Neural cell (in vitro differentiated cells): ENCODE measurements around the gene OBSCN. TPM values are rescaled to one million over a fixed set of nuclear protein-coding genes. Genes with fewer than 3 reads are reported as not detected.

Source experiments
- H2AFZ ChIP-seq: fragments of 200-600, 300-800 bp; sonication (generic), shearing (Covaris generic); 2 replicates; pipeline ENCODE4 v1.6.0; 2014; ENCODE audit warnings: low read depth, mild to moderate bottlenecking, antibody characterized with exemption, low read length, moderate library complexity
- H3F3A ChIP-seq: fragments of 200-600 bp; shearing (Covaris generic); 2 replicates; pipeline ENCODE4 v1.6.1; 2016; ENCODE audit warnings: mild to moderate bottlenecking, moderate library complexity, mixed read lengths, antibody characterized with exemption, low read length; ENCODE audit not compliant: insufficient read depth, poor library complexity, severe bottlenecking
- H3K27ac ChIP-seq: fragments of 200-600, 300-800 bp; sonication (generic), shearing (Covaris generic); 2 replicates; pipeline ENCODE4 v1.5.1; 2014; ENCODE audit warnings: mild to moderate bottlenecking, low read length, moderate library complexity
- H3K27me3 ChIP-seq: fragments of 300-800, 200-600 bp; sonication (generic), shearing (Covaris generic); 2 replicates; pipeline ENCODE4 v1.6.0; 2014; ENCODE audit warnings: mild to moderate bottlenecking, low read depth, low read length, moderate library complexity; ENCODE audit not compliant: insufficient read depth
- H3K36me3 ChIP-seq: fragments of 300-800, 200-600 bp; sonication (generic), shearing (Covaris generic); 2 replicates; pipeline ENCODE4 v1.5.1; 2014; ENCODE audit warnings: mild to moderate bottlenecking, antibody characterized with exemption, low read length, moderate library complexity; ENCODE audit not compliant: insufficient read depth
- H3K4me2 ChIP-seq: fragments of 300-800, 200-600 bp; sonication (generic), shearing (Covaris generic); 2 replicates; pipeline ENCODE4 v1.6.0; 2014; ENCODE audit warnings: mild to moderate bottlenecking, low read length
- H3K4me3 ChIP-seq: fragments of 300-800, 200-600 bp; sonication (generic), shearing (Covaris generic); 2 replicates; pipeline ENCODE4 v1.5.1; 2014; ENCODE audit warnings: mild to moderate bottlenecking, low read length, moderate library complexity
- H3K79me2 ChIP-seq: fragments of 200-600 bp; shearing (Covaris generic); replicated peaks from 2 replicates; pipeline ENCODE4 v1.6.0; 2014; ENCODE audit warnings: mild to moderate bottlenecking, low read length, moderate library complexity; ENCODE audit not compliant: insufficient read depth
- H3K9ac ChIP-seq: fragments of 300-800, 200-600 bp; sonication (generic), shearing (Covaris generic); 2 replicates; pipeline ENCODE4 v1.6.1; 2016; ENCODE audit warnings: mild to moderate bottlenecking, low read length, mixed read lengths
- H3K9me2 ChIP-seq: fragments of 200-600 bp; shearing (Covaris generic); 2 replicates; pipeline ENCODE4 v1.6.1; 2016; ENCODE audit warnings: mild to moderate bottlenecking, low read length, mixed read lengths; ENCODE audit not compliant: insufficient read depth
- H3K9me3 ChIP-seq: fragments of 200-600, 300-800 bp; sonication (generic), shearing (Covaris generic); 2 replicates; pipeline ENCODE4 v1.6.1; 2016; ENCODE audit warnings: mild to moderate bottlenecking, mixed run types, low read length, moderate library complexity, mixed read lengths
- H4K20me1 ChIP-seq: fragments of 200-600 bp; shearing (Covaris generic); 2 replicates; pipeline ENCODE4 v1.6.1; 2016; ENCODE audit warnings: mild to moderate bottlenecking, mixed run types; ENCODE audit not compliant: insufficient read depth
- EP300 ChIP-seq: fragments of 450-650 bp; conservative IDR thresholded peaks from 2 replicates; pipeline ENCODE4 v1.6.1; 2014; ENCODE audit warnings: antibody characterized with exemption, mild to moderate bottlenecking, moderate library complexity; ENCODE audit not compliant: poor library complexity, severe bottlenecking
- EZH2 ChIP-seq: fragments of 200-600, 300-800 bp; shearing (Covaris generic), sonication (generic); IDR thresholded peaks from 2 replicates; pipeline ENCODE4 v1.6.1; 2014; ENCODE audit warnings: antibody characterized with exemption, low read length, borderline replicate concordance, mild to moderate bottlenecking; ENCODE audit not compliant: insufficient read depth, poor library complexity, severe bottlenecking
- MXI1 ChIP-seq: fragments of 450-650 bp; conservative IDR thresholded peaks from 2 replicates; pipeline ENCODE4 v1.6.1; 2014; ENCODE audit warnings: antibody characterized with exemption, mild to moderate bottlenecking; ENCODE audit not compliant: poor library complexity, severe bottlenecking
- POLR2AphosphoS5 ChIP-seq: IDR thresholded peaks from 2 replicates; pipeline ENCODE4 v1.6.1; 2012
- RAD21 ChIP-seq: fragments of 450-650 bp; conservative IDR thresholded peaks from 2 replicates; pipeline ENCODE4 v1.6.1; 2014; ENCODE audit warnings: antibody characterized with exemption, mild to moderate bottlenecking, moderate library complexity
- REST ChIP-seq: IDR thresholded peaks from 2 replicates; pipeline ENCODE4 v1.6.1; 2012; ENCODE audit warnings: borderline replicate concordance
- SMC3 ChIP-seq: fragments of 450-650 bp; conservative IDR thresholded peaks from 2 replicates; pipeline ENCODE4 v1.6.1; 2014; ENCODE audit warnings: antibody characterized with exemption, mild to moderate bottlenecking, moderate library complexity; ENCODE audit not compliant: poor library complexity
- TAF1 ChIP-seq: IDR thresholded peaks from 2 replicates; pipeline ENCODE4 v1.6.1; 2012; ENCODE audit warnings: low read depth
- polyA plus RNA-seq: library from polyadenylated mRNA; depleted of rRNA; stranded (reverse); fragments of >200 nt; gene quantifications from 2 replicates; pipeline ENCODE4 v1.2.3, GENCODE V29; 2014
- TF ChIP-seq, protein P1 (sequence below): fragments of 450-650 bp; IDR thresholded peaks from 2 replicates; pipeline ENCODE4 v1.5.1; 2014; ENCODE audit warnings: antibody characterized with exemption, mild to moderate bottlenecking, moderate library complexity; ENCODE audit not compliant: poor library complexity, severe bottlenecking

The OBSCN gene
- polyA plus RNA-seq, 1 donor from 2014 or later: 7.2 TPM

DNA sequence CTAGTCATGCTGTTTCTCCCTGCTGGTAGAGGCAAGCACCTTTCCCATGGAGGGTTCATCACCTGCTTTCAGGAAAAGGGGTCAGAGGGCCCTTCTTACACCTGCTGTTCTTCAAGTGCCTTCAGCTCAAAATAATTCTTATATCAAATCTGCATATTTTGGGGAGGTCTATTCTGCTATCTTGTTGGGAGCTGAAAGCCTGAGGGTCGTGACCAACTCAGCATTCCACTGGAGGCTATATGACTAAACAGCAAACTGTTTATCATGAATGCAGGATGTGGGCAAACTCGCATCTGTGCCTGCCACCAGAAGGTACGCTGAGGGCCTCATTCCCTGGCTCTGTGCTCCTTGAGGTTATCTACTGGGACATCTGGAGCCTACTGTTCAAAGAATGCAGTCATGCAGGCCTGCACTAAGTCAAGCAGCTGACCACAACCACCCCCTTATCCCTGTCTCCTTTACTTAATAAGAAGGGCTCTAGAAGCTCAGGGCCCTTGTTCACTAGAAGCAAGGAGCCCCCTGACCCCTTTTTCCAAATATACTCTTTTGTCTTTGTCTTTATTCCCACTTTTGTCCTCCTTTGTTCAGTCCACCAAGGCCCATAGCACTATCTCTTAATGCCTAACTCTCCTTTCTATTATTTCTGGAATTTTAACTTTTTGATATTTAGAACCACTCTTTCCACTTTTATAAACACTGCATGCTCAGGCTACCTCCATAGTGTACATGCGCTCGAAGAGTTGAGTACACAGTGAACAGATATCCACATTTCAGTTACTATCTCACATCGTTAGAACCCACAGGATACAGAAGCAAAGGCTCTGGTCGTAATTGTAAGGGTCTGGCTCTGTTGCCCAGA is 213.4 kb downstream of the OBSCN start:
- no peak overlapping the region for H2AFZ ChIP-seq
- no peaks in the 10 kb centered on the region for H3K79me2 ChIP-seq
- H3K27me3 ChIP-seq: peaks cover 5% of the 10 kb centered on the region

GRCh38 chr1:228423404-228424053 is 215.7 kb downstream of the OBSCN start:
- H3K9me2 ChIP-seq: no peaks in the 10 kb centered on the region
- H3K9ac ChIP-seq: no peak overlapping the region
- H3K79me2 ChIP-seq: no peaks in the 10 kb centered on the region
- H3F3A ChIP-seq: no peaks in the 10 kb centered on the region
- no peaks in the 10 kb centered on the region for H3K9me3 ChIP-seq
- H3K4me2 ChIP-seq: no peak overlapping the region
- no peaks in the 10 kb centered on the region for H4K20me1 ChIP-seq
- no peaks in the 10 kb centered on the region for H3K36me3 ChIP-seq
- no peaks in the 10 kb centered on the region for H3K27me3 ChIP-seq
- H3K27ac ChIP-seq: no peak overlapping the region
- no peak overlapping the region for H2AFZ ChIP-seq
- H3K4me3 ChIP-seq: no peak overlapping the region
- TF ChIP-seq EZH2 (no peak), REST (no peak), MXI1 (no peak)
- TF ChIP-seq, protein P1, sequence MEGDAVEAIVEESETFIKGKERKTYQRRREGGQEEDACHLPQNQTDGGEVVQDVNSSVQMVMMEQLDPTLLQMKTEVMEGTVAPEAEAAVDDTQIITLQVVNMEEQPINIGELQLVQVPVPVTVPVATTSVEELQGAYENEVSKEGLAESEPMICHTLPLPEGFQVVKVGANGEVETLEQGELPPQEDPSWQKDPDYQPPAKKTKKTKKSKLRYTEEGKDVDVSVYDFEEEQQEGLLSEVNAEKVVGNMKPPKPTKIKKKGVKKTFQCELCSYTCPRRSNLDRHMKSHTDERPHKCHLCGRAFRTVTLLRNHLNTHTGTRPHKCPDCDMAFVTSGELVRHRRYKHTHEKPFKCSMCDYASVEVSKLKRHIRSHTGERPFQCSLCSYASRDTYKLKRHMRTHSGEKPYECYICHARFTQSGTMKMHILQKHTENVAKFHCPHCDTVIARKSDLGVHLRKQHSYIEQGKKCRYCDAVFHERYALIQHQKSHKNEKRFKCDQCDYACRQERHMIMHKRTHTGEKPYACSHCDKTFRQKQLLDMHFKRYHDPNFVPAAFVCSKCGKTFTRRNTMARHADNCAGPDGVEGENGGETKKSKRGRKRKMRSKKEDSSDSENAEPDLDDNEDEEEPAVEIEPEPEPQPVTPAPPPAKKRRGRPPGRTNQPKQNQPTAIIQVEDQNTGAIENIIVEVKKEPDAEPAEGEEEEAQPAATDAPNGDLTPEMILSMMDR: no peak

More for the DNA sequence above, 213.4 kb downstream of the OBSCN start:
- Histone ChIP-seq H4K20me1 (no peaks in the 10 kb centered on the region), H3F3A (no peaks in the 10 kb centered on the region), H3K36me3 (no peaks in the 10 kb centered on the region), H3K4me2 (no peak overlapping the region), H3K9me2 (no peaks in the 10 kb centered on the region), H3K9me3 (no peaks in the 10 kb centered on the region), H3K4me3 (no peak overlapping the region), H3K27ac (no peak overlapping the region), H3K9ac (no peak overlapping the region)
- TF ChIP-seq EZH2 (no peak), SMC3 (no peak), RAD21 (no peak), REST (no peak), TAF1 (no peak), EP300 (no peak), MXI1 (no peak), POLR2AphosphoS5 (no peak)
- TF ChIP-seq, protein P1: no peak
